Loucy (cell line): Measurements from ENCODE around the gene CRIP2.

Experiments
- H2AFZ ChIP-seq: fragments of 200-600 bp; sonication (generic); 2 replicates; pipeline ENCODE4 v1.6.0; 2016; ENCODE audit warnings: antibody characterized with exemption, mild to moderate bottlenecking, low read length, moderate library complexity
- H3F3A ChIP-seq: fragments of 200-600 bp; 2 replicates; pipeline ENCODE4 v1.6.0; 2016; ENCODE audit warnings: antibody characterized with exemption, low read depth, mild to moderate bottlenecking
- H3K27me3 ChIP-seq: fragments of 200-600 bp; sonication (generic); 2 replicates; pipeline ENCODE4 v1.6.1; 2014; ENCODE audit warnings: low read length, mild to moderate bottlenecking; ENCODE audit not compliant: insufficient read depth, poor library complexity, severe bottlenecking
- H3K36me3 ChIP-seq: fragments of 200-600 bp; sonication (generic); 2 replicates; pipeline ENCODE4 v1.6.1; 2016; ENCODE audit warnings: low read length; ENCODE audit not compliant: insufficient read depth
- H3K4me1 ChIP-seq: fragments of 200-600 bp; sonication (generic); 2 replicates; pipeline ENCODE4 v1.5.1; 2014; ENCODE audit warnings: low read length, mild to moderate bottlenecking; ENCODE audit not compliant: insufficient read depth, poor library complexity, severe bottlenecking
- H3K4me2 ChIP-seq: fragments of 200-600 bp; sonication (generic); 2 replicates; pipeline ENCODE4 v1.6.0; 2014; ENCODE audit warnings: antibody characterized with exemption, low read length, low read depth, mild to moderate bottlenecking; ENCODE audit not compliant: poor library complexity, severe bottlenecking
- H3K4me3 ChIP-seq: fragments of 200-600 bp; sonication (generic); 2 replicates; pipeline ENCODE4 v1.5.1; 2014; ENCODE audit warnings: low read length, mild to moderate bottlenecking, mixed read lengths; ENCODE audit not compliant: poor library complexity, severe bottlenecking
- H3K79me2 ChIP-seq: fragments of 200-600 bp; sonication (generic); 2 replicates; pipeline ENCODE4 v1.6.1; 2014; ENCODE audit warnings: low read length; ENCODE audit not compliant: insufficient read depth
- H3K9ac ChIP-seq: fragments of 200-600 bp; sonication (generic); 2 replicates; pipeline ENCODE4 v1.6.0; 2014; ENCODE audit warnings: mild to moderate bottlenecking, low read depth, low read length, moderate library complexity; ENCODE audit not compliant: poor library complexity, severe bottlenecking
- H3K9me2 ChIP-seq: fragments of 200-600 bp; sonication (generic); replicated peaks from 2 replicates; pipeline ENCODE4 v1.6.1; 2016; ENCODE audit warnings: low read depth, low read length, mixed read lengths
- H3K9me3 ChIP-seq: fragments of 200-600 bp; sonication (generic); 2 replicates; pipeline ENCODE4 v1.6.1; 2014; ENCODE audit warnings: mild to moderate bottlenecking, antibody characterized with exemption, low read length, low read depth; ENCODE audit not compliant: insufficient read depth
- H4K20me1 ChIP-seq: fragments of 200-600 bp; sonication (generic); 2 replicates; pipeline ENCODE4 v1.6.0; 2014; ENCODE audit warnings: antibody characterized with exemption, low read length, mild to moderate bottlenecking; ENCODE audit not compliant: insufficient read depth, poor library complexity, severe bottlenecking
- CTCF ChIP-seq: fragments of 200-600 bp; sonication (generic); conservative IDR thresholded peaks from 2 replicates; pipeline ENCODE4 v1.5.1; 2014; ENCODE audit warnings: mild to moderate bottlenecking, antibody characterized with exemption, low read length
- EZH2phosphoT487 ChIP-seq: fragments of 200-600 bp; IDR thresholded peaks from 2 replicates; pipeline ENCODE4 v1.6.1; 2018; ENCODE audit warnings: antibody characterized with exemption, mild to moderate bottlenecking, moderate library complexity, borderline replicate concordance

CRIP2 gene

DNA sequence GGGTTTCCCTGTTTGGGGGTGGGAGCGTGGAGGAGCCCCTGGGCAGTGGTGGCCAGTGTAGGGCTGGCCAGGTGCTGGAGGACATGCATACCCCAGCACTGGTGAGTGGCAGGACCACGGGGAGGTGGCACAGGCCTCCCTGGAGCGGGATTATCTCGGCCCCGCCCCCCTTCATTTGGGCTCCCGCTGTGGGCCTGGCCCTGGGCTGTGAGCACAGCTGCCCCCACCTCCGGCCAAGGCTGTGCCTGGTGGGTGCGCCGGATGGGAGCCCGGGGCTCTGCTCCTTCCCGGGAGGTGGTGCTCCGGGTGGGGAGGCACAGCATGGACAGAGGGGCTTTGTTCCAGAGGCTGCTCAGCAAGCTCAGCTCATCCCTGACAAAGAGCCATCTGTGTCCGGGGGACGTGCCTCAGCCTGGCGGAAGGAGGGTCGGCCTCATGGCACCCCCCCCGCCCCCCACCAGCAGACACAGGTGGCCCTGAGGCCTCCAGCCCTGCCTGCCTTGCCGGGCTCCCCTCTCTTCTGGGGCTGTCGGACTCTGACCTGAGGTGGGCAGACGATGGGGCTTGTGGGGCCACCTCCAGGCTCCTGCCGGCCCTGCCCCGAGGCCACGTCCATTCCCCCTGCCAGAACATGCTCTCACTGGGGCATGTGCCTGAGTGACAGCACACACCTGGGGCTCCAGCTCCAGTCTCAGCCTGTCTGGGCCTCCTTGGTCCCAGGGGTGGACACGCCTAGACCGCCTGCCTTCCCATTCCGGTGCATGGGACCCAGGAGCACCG lies 24.8 kb downstream of the CRIP2 start:
- Histone ChIP-seq H3K36me3 (no peaks in the 10 kb centered on the region), H3K9me3 (no peaks in the 10 kb centered on the region), H3K4me1 (no peaks in the 10 kb centered on the region), H3F3A (no peaks in the 10 kb centered on the region), H3K9me2 (no peaks in the 10 kb centered on the region), H3K9ac (no peak overlapping the region), H3K4me3 (no peak overlapping the region), H2AFZ (no peak overlapping the region), H3K27me3 (no peaks in the 10 kb centered on the region), H3K79me2 (no peaks in the 10 kb centered on the region), H3K4me2 (no peak overlapping the region), H4K20me1 (no peaks in the 10 kb centered on the region)
- no peak for TF ChIP-seq CTCF
- TF ChIP-seq EZH2phosphoT487: no peak

- Histone ChIP-seq H4K20me1 (no peaks in the 10 kb centered on the region), H3K4me3 (no peak overlapping the region), H3F3A (no peaks in the 10 kb centered on the region), H3K9me2 (no peaks in the 10 kb centered on the region), H3K79me2 (no peaks in the 10 kb centered on the region), H3K4me2 (no peak overlapping the region), H3K27me3 (no peaks in the 10 kb centered on the region), H3K9me3 (no peaks in the 10 kb centered on the region), H3K9ac (no peak overlapping the region), H3K36me3 (no peaks in the 10 kb centered on the region), H2AFZ (no peak overlapping the region), H3K4me1 (no peaks in the 10 kb centered on the region)
- no peak for TF ChIP-seq EZH2phosphoT487
- no peak for TF ChIP-seq CTCF
Measured at GRCh38 chr14:105500036-105500725, 25.6 kb downstream of the CRIP2 start.

DNA sequence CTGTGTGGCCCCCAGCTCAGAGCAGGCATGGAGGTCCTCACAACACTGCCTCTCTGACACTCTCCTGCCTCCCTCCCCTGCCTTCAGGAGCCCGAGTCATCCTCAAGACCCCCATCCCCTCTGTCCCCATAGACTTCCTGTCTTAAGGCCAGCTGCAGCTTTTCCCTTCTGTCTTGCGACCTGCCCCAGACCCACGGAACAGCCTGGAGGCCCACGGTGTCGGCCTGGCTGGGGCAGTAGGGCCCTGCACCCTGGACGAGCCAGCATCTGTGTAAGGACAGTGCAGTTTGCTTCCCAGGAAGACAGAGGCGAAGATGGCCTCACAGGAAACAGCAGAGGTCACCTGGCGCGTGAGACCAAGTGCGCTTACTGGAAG lies 26.1 kb downstream of the CRIP2 start:
- H3K4me3 ChIP-seq: no peak overlapping the region
- no peak overlapping the region for H2AFZ ChIP-seq
- H3K9me2 ChIP-seq: no peaks in the 10 kb centered on the region
- no peaks in the 10 kb centered on the region for H3F3A ChIP-seq
- no peak overlapping the region for H3K9ac ChIP-seq
- TF ChIP-seq CTCF: no peak
- TF ChIP-seq EZH2phosphoT487: no peak
- no peak overlapping the region for H3K4me2 ChIP-seq
- no peaks in the 10 kb centered on the region for H4K20me1 ChIP-seq
- no peaks in the 10 kb centered on the region for H3K36me3 ChIP-seq
- no peaks in the 10 kb centered on the region for H3K9me3 ChIP-seq
- no peaks in the 10 kb centered on the region for H3K4me1 ChIP-seq
- no peaks in the 10 kb centered on the region for H3K79me2 ChIP-seq
- H3K27me3 ChIP-seq: no peaks in the 10 kb centered on the region
